Left forelimb (tissue), 1 donor: ENCODE measurements around the gene CMTM8.
"Not testable (repeated sequence)": the region's sequence is repeated elsewhere in the genome, so short reads cannot be mapped to it uniquely, and the experiment has no call there.

Experiments used
- DNase-seq: peaks from one replicate; pipeline ENCODE4 v3.0.0-alpha.2; 2018; ENCODE audit warnings: low spot score

CMTM8 gene

DNA sequence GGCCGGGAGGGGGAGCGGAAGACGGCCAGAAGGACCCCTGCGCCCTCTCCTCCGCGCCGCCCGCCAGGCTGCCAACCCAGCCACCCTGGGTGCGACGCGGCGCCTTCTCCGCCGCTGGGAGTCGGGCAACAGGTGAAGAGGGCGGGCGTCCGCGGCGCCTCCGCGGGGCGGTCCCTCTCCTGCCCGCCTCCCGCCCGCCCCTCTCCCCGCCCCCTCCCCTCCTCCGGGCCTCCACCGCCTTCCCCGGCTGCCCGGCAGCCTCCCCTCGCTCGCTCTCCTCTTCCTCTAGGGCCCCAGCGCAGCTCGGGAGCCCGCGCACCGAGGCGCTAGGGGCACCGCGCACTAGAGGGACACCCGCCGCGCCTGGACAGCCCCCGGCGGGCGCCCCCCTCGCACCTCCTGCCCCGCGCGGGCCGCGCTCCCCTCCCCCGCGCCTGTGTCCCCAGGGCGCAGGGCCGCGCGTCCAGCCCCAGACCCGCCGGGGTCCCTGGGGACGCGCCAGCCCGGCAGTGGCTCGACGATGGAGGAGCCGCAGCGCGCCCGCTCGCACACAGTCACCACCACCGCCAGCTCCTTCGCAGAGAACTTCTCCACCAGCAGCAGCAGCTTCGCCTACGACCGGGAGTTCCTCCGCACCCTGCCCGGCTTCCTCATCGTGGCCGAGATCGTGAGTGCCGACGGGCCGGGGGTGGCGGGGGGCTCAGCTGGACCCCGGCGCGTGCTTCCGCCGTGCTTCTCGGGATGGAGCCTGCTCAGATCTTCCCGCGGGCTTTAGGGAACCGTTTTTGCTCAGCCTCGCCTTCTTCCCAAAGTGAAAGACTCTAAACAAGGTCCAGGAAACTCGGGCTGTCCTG is at the start of gene CMTM8:
Gene CMTM8, plus strand, starts transcription at position 228 of the 854 bp plus-strand sequence. Its CDS starts 293 bp downstream, at position 521.
- peak; percentile 71 for DNase-seq

GRCh38 chr3:32189693-32190092 is 48.8 kb upstream of the CMTM8 start:
- DNase-seq: no peak

GRCh38 chr3:32190556-32190955 is 47.9 kb upstream of the CMTM8 start:
- DNase-seq: not testable (repeated sequence)

DNA sequence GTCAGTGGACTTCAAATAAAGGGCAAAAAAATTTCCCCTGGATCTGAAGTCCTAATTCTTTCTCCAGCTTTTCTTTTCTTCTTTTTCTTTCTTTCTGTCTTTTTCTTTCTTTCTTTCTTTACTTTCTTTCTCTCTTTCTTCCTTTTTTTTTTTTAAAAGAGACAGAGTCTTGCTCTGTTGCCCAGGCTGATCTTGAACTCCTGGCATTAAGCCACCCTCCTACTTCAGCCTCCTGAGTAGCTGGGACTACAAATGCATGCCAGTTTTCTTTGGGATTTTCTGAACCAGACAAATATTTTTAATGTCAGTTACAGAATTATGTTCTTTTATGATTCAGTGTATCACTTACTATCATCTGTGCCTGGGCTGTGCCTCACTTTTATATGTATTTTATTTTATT is 45.4 kb upstream of the CMTM8 start:
- DNase-seq: no peak

DNA sequence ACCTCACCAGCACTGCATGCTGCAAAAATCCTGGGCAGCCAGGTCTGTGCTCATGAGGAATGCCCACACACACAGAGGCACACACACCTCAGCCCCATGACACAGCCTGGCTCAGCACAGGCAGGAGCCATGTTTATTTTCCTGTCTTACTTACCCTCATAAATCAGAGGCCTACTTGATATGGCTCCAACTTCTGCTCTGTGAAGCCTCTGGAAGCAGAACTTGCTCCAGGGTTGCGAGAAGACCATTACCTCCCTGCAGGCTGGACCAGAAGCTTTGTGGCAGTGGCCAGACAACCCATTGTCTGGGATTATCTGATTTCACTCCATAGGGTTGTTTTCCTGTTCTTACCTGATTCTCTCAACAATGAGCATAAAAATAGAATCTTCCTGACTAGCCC is 43.8 kb upstream of the CMTM8 start:
- DNase-seq: no peak

DNA sequence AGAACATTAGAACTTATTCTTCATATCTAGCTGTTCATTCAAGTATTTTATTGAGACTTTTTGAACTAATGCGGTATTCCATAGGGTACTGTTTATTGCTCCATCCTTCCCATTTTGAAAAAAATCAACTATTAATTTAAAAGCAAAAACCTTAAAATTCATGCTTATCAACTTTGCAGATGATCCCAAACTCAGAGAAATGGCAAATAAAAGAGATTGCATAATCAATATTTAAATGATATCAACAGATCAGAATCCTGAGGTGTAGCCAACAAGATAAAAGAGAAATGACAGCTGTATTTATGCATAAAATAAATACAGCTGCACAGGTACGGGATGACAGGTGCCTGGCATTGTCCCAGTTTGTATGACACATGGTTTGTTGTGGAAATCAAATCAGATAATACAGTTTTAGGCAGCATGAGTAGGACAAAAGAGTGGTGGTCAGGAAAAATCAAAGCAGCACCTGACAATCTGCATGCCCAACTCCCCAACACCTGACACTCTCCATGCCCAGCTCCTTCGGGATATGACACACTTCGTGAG is 42.4 kb upstream of the CMTM8 start:
- no peak for DNase-seq

DNA sequence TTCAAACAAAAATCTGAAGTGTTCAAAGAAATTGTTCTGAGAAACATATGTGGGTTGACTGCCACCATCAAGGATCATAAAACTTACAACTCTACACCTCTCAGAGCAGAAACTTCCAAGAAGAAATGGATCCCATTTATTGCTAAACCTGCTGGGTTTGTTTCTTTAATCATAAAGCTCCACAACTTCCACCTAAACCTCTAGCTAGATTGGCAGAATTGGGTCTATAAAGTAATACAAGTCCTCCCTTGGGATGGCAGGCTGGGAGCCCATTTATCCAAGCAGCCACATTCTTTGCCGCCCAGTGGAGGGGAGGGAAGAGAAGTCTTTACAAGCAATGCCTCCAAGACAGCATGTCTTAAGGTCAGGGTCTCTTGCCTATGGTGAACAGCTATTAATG is 40.5 kb upstream of the CMTM8 start:
- DNase-seq: no peak

- DNase-seq: no peak
Measured at GRCh38 chr3:32198714-32199113, 39.8 kb upstream of the CMTM8 start.

GRCh38 chr3:32200490-32200889 is 38.0 kb upstream of the CMTM8 start:
- no peak for DNase-seq

- DNase-seq: no peak
Measured at GRCh38 chr3:32200992-32201758, 37.3 kb upstream of the CMTM8 start.

DNA sequence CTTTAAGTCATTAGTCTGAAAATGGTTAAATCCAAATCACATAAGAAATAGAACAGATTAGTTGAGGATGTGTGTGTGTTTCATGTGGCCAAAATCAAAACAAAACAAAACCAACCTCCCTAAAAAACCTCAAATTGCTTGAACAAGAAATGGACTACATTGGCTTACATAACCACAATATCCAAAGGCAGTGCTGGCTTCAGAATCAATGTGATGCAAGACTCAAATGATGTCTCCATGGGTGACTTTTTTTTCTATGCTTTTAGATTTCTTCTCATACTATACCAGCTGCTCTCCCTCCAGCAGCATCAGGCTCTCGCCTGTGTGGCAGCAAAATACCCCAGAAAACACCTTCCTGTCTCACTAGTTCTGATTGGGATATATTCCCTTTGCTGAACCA is 36.0 kb upstream of the CMTM8 start:
- no peak for DNase-seq

DNA sequence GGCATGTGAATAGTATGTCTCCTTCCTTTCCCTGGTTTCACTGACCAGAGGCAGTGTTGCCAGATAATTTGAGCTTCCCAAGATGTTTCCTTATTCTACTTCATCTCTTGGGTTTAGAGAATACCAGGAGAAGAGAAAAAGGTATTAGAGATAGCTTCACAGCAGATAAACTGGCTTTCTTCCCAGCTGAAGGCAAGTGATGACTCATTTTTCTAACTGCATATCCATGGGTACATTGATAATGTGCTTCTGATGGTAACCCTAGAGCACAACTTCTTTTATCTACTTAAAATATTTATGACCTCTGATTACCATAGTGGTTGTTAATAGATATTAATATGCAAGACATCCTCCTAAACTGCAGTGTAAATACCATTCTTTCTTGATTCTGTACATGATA is 34.6 kb upstream of the CMTM8 start:
- no peak for DNase-seq

DNA sequence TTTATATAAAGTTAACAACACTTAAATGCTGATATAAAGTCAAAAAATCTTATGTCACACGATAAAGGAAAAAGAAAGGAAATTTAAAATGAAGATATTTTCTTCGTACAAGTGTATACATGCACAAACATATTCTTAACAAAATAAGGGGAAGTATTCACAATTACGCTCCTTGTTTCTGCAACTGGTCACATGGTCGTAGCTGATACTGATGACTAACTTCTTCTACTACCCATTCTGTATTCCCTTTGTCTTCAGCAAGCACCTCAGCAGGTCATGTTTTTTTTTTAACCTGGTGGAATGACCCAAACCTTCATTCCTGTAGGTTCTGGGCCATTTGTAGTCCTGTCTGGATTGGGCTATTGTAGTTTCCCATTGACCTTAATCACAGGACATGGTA is 30.0 kb upstream of the CMTM8 start:
- no peak for DNase-seq

- no peak for DNase-seq
Measured at GRCh38 chr3:32215185-32215584, 23.3 kb upstream of the CMTM8 start.

- DNase-seq: no peak
Measured at GRCh38 chr3:32216172-32216783, 22.2 kb upstream of the CMTM8 start.

- no peak for DNase-seq
Measured at GRCh38 chr3:32217339-32217738, 21.1 kb upstream of the CMTM8 start.

- no peak for DNase-seq
Measured at GRCh38 chr3:32219537-32219936, 18.9 kb upstream of the CMTM8 start.

DNA sequence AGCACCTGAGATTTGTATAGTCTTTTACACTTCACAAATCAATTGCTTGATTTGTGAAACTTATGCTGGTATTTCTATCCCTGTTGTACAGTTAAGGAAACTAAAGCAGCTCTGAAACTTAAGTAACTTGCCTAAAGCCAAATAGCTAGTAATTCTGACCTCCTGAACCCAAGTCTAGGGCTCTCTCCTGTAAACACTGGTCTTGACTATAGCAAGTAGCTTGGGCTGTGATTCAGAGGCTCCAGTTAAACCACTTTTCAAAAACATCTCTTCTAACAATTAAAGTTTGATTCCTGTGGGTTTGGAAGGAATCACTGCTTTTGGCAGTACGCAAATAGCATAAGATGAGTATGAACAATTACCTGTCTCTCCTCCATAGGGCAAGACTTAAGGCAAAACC is 18.5 kb upstream of the CMTM8 start:
- no peak for DNase-seq

- no peak for DNase-seq
Measured at GRCh38 chr3:32222950-32223349, 15.5 kb upstream of the CMTM8 start.

- DNase-seq: no peak
Measured at GRCh38 chr3:32224016-32224516, 14.4 kb upstream of the CMTM8 start.

DNA sequence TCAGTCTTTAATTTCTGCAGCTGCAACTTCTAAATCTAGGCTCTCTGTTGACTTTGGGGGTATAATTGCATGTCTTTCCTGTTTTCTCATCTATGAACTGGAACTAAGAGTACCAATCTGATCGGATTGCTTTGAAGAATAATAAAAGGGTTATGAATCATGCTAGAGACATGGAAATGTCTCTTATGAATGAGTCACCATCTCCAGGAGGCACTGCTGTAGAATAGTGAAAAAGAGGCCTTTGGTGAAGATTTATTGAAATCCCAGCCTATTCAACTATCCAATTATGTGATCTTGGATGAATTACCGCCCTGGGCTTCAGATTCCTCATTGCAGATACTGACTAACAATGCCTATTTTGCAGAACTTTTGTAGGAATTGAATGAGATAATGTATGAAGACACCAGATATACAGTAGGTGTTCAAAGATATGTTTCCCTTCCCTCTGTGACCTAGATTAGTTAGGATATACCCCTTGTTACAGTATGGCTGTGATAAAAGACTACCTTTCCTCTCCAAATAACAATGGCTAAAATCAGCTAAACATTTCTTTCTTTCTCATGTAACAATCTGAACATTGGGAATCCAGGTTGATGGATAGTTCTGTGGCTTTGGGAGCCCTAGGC is 11.5 kb upstream of the CMTM8 start:
- no peak for DNase-seq

DNA sequence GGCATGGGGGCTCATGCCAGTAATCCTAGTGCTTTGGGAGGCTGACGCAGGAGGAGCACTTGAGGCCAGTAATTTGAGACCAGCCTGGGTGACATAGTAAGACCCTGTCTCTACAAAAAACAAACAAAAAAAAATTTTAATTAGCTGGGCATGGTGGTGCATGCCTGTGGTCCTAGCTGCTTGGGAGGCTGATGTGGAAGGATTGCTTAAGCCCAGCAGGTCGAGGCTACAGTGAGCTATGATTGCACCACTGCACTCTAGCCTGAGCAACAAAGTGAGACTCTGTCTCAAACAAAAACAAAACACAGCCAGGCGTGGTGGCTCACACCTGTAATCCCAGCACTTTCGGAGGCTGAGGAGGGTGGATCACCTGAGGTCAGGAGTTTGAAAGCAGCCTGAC is 9.7 kb upstream of the CMTM8 start:
- DNase-seq: not testable (repeated sequence)
